Spleen (tissue), 11 donors: ENCODE data around the gene GCH1. TPM values are rescaled to one million over a fixed set of nuclear protein-coding genes. Genes with fewer than 3 reads are reported as not detected.

Experiments
- DNase-seq: peaks from one replicate; pipeline ENCODE4 v3.0.0-alpha.2; 2020
- H3K27ac ChIP-seq, 8 donors: fragments of 200-600 bp; sonication (generic) in 7 of 8; 1 replicate in 4 of 8; 2 replicates in 4 of 8; pipeline versions ENCODE4 v1.5.0 to v1.8.0; 2016 to 2021; ENCODE audit warnings: inconsistent platforms in 4 of 8, mild to moderate bottlenecking in 4 of 8, moderate library complexity in 1 of 8
- H3K27me3 ChIP-seq, 7 donors: fragments of 200-600 bp; sonication (generic) in 6 of 7; replicated peaks in 1 of 7; 1 replicate in 4 of 7; 2 replicates in 3 of 7; pipeline versions ENCODE4 v1.5.0 to v1.8.0; 2016 to 2021; ENCODE audit warnings: inconsistent platforms in 3 of 7, mild to moderate bottlenecking in 1 of 7
- H3K36me3 ChIP-seq, 6 donors: fragments of 200-600 bp; sonication (generic) in 5 of 6; 1 replicate in 4 of 6; 2 replicates in 2 of 6; pipeline versions ENCODE4 v1.5.0 to v1.8.0; 2016 to 2021; ENCODE audit warnings: inconsistent platforms in 2 of 6
- H3K4me1 ChIP-seq, 6 donors: fragments of 200-600 bp; sonication (generic) in 5 of 6; 1 replicate in 3 of 6; 2 replicates in 3 of 6; pipeline versions ENCODE4 v1.5.0 to v1.8.0; 2016 to 2021; ENCODE audit warnings: inconsistent platforms in 3 of 6
- H3K4me3 ChIP-seq, 8 donors: fragments of 200-600 bp; sonication (generic) in 7 of 8; 1 replicate in 4 of 8; 2 replicates in 4 of 8; pipeline versions ENCODE4 v1.5.0 to v1.8.0; 2016 to 2021; ENCODE audit warnings: inconsistent platforms in 4 of 8, mild to moderate bottlenecking in 4 of 8, moderate library complexity in 2 of 8
- H3K9me3 ChIP-seq, 8 donors: fragments of 200-600 bp; sonication (generic) in 7 of 8; 1 replicate in 4 of 8; 2 replicates in 4 of 8; pipeline versions ENCODE4 v1.5.0 to v1.8.0; 2016 to 2021; ENCODE audit warnings: inconsistent platforms in 4 of 8
- CTCF ChIP-seq, 11 experiments: fragments of 200-600 bp in 7 of 11; fragments of 450-650 bp in 4 of 11; sonication (generic) in 4 of 11; IDR thresholded peaks in 8 of 11; conservative IDR thresholded peaks in 3 of 11; 1 replicate in 7 of 11; 2 replicates in 4 of 11; pipeline versions ENCODE4 v1.4.0 to v1.8.0; 2016 to 2021; ENCODE audit warnings: antibody characterized with exemption in 11 of 11, inconsistent platforms in 4 of 11, mild to moderate bottlenecking in 1 of 11
- POLR2A ChIP-seq, 3 donors: fragments of 450-650 bp; IDR thresholded peaks; one replicate each; pipeline ENCODE4 v1.5.1; 2017; ENCODE audit warnings: antibody characterized with exemption in 3 of 3, mild to moderate bottlenecking in 1 of 3
- POLR2AphosphoS5 ChIP-seq, 3 donors: sonication (generic); formaldehyde crosslinking; IDR thresholded peaks; one replicate each; pipeline ENCODE4 v1.5.1; 2017; ENCODE audit warnings: antibody characterized with exemption in 3 of 3
- WGBS, 5 donors: extraction: QIAGEN DNeasy Blood & Tissue Kit in 3 of 5; methylation state at CpG; one replicate each; pipeline versions ENCODE4 v1.1.5 to v1.1.7; 2013 to 2018; 5-methylcytosine and 5-hydroxymethylcytosine counted together
- intact Hi-C: fragments of 100-400 bp; cut with DNase I; formaldehyde crosslinking; loops from one replicate; pipeline ENCODE4 v1.15.0; 2023; ENCODE audit warnings: low total_unique reads
- polyA plus RNA-seq, 3 donors: library from polyadenylated mRNA; stranded (reverse); fragments of 200-250 nt; gene quantifications; one replicate each; pipeline ENCODE4 v1.2.1, GENCODE V29; 2013
- total RNA-seq, 7 donors: library from RNA; depleted of rRNA in 3 of 7; stranded (reverse); fragments of >200 nt in 3 of 7; fragmentation: NEBNext Ultra II Directional in 4 of 7; extraction: Animal tissue kit (Norgen Biotek cat#: 25700) in 4 of 7; gene quantifications; one replicate each; pipeline versions ENCODE4 v1.1.0 to v1.2.1, GENCODE V29; 2016 to 2021
- donor health status: healthy with polysubstance abuse.
- donor health status: DM: no; HTN: no; CAD: no; lungs with moderate emphysema.
- donor health status: DM: no; HTN: no; CAD: no.
- donor health status: Bipolar disorder and iron deficiency.
- donor health status: healthy.
- donor health status: DM: no; HTN: no; CAD: no.
- donor health status: DM: yes; HTN: yes; CAD: no.

The GCH1 gene
- total and polyA plus RNA-seq, 10 donors: 11.2 to 23.3 (median 20.3) TPM

GRCh38 chr14:54815016-54815415, 87.6 kb downstream of the GCH1 start:
- intact Hi-C loops: no loop called here
- TF ChIP-seq CTCF (IDR thresholded peaks at IDR 0.05 in 8 of 11, conservative IDR thresholded peaks at IDR 0.05 in 3 of 11) (no peak), POLR2A (IDR thresholded peaks at IDR 0.05) (no peak), POLR2AphosphoS5 (IDR thresholded peaks at IDR 0.05) (no peak)
- no peak for DNase-seq
- H3K4me1 ChIP-seq: no peaks in the 10 kb centered on the region
- no peaks in the 10 kb centered on the region for H3K36me3 ChIP-seq
- 77 to 86% (median 82%) methylated on average over 12 of the region's 12 CpGs for WGBS, 5 donors
- no peak overlapping the region for H3K27ac ChIP-seq
- H3K27me3 ChIP-seq: no peaks in the 10 kb centered on the region
- no peak overlapping the region for H3K4me3 ChIP-seq
- H3K9me3 ChIP-seq: no peaks in the 10 kb centered on the region

- no peak overlapping the region for H3K4me3 ChIP-seq
- H3K4me1 ChIP-seq: no peaks in the 10 kb centered on the region
- TF ChIP-seq POLR2A (IDR thresholded peaks at IDR 0.05): no peak
- TF ChIP-seq CTCF (IDR thresholded peaks at IDR 0.05 in 8 of 11, conservative IDR thresholded peaks at IDR 0.05 in 3 of 11): no peak
- TF ChIP-seq POLR2AphosphoS5 (IDR thresholded peaks at IDR 0.05): no peak
- H3K27ac ChIP-seq: no peak overlapping the region
- no peaks in the 10 kb centered on the region for H3K27me3 ChIP-seq
- no peaks in the 10 kb centered on the region for H3K36me3 ChIP-seq
- 65 to 79% (median 75%) methylated on average over 5 of the region's 5 CpGs for WGBS, 5 donors
- intact Hi-C loops: no loop called here
- DNase-seq: no peak
- H3K9me3 ChIP-seq: no peaks in the 10 kb centered on the region
Observed at GRCh38 chr14:54814076-54814475, 88.5 kb downstream of the GCH1 start.

GRCh38 chr14:54813081-54813480, 89.5 kb downstream of the GCH1 start:
- WGBS, 5 donors: 78 to 100% (median 93%) methylated on average over 1 to 2 of the region's 2 CpGs
- no peak for DNase-seq
- Histone ChIP-seq H3K4me1 (no peaks in the 10 kb centered on the region), H3K4me3 (no peak overlapping the region), H3K36me3 (no peaks in the 10 kb centered on the region), H3K9me3 (no peaks in the 10 kb centered on the region), H3K27me3 (no peaks in the 10 kb centered on the region), H3K27ac (no peak overlapping the region)
- TF ChIP-seq POLR2A (IDR thresholded peaks at IDR 0.05) (no peak), POLR2AphosphoS5 (IDR thresholded peaks at IDR 0.05) (no peak), CTCF (IDR thresholded peaks at IDR 0.05 in 8 of 11, conservative IDR thresholded peaks at IDR 0.05 in 3 of 11) (no peak)
- intact Hi-C loops: no loop called here

- 83 to 93% (median 84%) methylated on average over 6 of the region's 6 CpGs for WGBS, 5 donors
- no peaks in the 10 kb centered on the region for H3K4me1 ChIP-seq
- no peak overlapping the region for H3K27ac ChIP-seq
- no peaks in the 10 kb centered on the region for H3K36me3 ChIP-seq
- no peaks in the 10 kb centered on the region for H3K9me3 ChIP-seq
- H3K4me3 ChIP-seq: no peak overlapping the region
- H3K27me3 ChIP-seq: no peaks in the 10 kb centered on the region
- intact Hi-C loops: no loop called here
- TF ChIP-seq CTCF (IDR thresholded peaks at IDR 0.05 in 8 of 11, conservative IDR thresholded peaks at IDR 0.05 in 3 of 11) (no peak), POLR2AphosphoS5 (IDR thresholded peaks at IDR 0.05) (no peak), POLR2A (IDR thresholded peaks at IDR 0.05) (no peak)
- no peak for DNase-seq
Observed at GRCh38 chr14:54812617-54813016, 90.0 kb downstream of the GCH1 start.
